ENCODE measurements around the gene NUDT21. TPM values are rescaled to one million over a fixed set of nuclear protein-coding genes. Genes with fewer than 3 reads are reported as not detected.
A peak's percentile ranks its signal among the peaks of the same experiment; 100 is the strongest.

Gene NUDT21
- total and polyA plus RNA-seq, 7 donors, result 16.9 to 52.4 (median 41.1) TPM

DNA sequence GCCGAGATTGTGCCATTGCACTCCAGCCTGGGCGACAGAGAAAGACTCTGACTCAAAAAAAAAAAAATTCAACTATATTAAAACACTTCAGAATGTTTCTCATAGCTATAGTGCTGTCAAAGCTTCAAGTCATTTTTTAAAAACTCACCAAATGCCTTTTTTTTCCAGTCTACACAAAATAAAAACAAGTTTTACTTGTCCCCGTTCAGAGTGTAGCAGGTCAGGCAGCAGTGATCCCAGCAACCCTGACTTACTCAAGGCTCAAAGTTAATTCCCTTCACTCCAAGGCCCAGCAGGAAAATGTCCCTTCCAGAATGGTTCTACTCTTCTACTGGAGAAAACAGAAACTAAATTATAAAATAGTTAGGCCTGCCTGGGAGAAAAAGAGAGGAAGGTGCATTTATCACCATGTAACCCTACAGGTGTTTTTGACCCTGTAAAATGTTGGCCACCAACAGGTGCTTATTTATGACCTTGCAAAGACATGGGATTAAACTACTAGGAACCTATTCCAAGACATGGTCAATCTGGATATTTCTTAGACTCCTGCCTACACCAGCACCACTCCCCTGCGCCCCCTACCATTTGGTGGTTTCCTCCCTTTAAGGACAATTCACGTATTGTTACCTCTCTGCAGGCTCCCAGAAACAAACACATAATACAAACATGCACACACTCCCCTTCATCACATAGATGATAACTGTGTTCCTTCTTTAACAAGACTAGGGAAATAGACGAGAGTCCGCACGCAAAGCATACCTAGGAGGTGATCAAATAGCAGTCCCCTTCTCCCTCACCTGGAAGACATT, 31.2 kb downstream of the NUDT21 start:
- intact Hi-C loops (cut with DNase I), result no loop called here
- no peak for DNase-seq
- Histone ChIP-seq H3K27ac (no peak overlapping the region), H3K4me3 (no peak overlapping the region), H3K36me3 (ENCODE audit: insufficient read depth in 1 of 2, low read depth in 1 of 2) (no peaks in the 10 kb centered on the region), H3K9me3 (no peaks in the 10 kb centered on the region), H3K4me1 (peaks cover 54% of the 10 kb centered on the region), H3K27me3 (ENCODE audit: insufficient read depth in 3 of 3, low read length in 2 of 3) (no peaks in the 10 kb centered on the region)
- 80 to 92% (median 81%) methylated on average over 8 of the region's 8 CpGs for WGBS, 3 donors
- TF ChIP-seq, protein P1, sequence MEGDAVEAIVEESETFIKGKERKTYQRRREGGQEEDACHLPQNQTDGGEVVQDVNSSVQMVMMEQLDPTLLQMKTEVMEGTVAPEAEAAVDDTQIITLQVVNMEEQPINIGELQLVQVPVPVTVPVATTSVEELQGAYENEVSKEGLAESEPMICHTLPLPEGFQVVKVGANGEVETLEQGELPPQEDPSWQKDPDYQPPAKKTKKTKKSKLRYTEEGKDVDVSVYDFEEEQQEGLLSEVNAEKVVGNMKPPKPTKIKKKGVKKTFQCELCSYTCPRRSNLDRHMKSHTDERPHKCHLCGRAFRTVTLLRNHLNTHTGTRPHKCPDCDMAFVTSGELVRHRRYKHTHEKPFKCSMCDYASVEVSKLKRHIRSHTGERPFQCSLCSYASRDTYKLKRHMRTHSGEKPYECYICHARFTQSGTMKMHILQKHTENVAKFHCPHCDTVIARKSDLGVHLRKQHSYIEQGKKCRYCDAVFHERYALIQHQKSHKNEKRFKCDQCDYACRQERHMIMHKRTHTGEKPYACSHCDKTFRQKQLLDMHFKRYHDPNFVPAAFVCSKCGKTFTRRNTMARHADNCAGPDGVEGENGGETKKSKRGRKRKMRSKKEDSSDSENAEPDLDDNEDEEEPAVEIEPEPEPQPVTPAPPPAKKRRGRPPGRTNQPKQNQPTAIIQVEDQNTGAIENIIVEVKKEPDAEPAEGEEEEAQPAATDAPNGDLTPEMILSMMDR (IDR thresholded peaks at IDR 0.05), result no peak
- no peak for ATAC-seq

DNA sequence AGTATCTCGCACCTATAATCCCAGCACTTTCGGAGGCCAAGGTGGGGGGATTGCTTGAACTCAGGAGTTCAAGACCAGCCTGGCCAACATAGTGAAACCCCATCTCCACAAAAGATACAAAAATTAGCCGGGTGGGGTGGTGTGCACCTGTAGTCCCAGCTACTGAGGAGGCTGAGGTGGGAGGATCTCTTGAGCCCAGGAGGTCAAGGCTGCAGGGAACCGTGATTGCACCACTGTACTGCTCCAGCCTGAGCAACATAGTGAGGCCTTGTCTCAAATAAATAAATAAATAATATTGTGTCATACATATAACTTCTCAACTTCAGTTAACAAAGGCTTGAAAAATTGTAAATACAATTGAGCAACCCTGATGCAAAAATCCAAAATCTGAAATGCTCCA, 34.0 kb downstream of the NUDT21 start:
- DNase-seq, result no peak
- Histone ChIP-seq H3K36me3 (ENCODE audit: insufficient read depth in 1 of 2, low read depth in 1 of 2) (peaks cover 3 to 19% of the 10 kb centered on the region in 2 donors), H3K4me1 (peaks cover 48% of the 10 kb centered on the region), H3K4me3 (no peak overlapping the region), H3K9me3 (no peaks in the 10 kb centered on the region), H3K27me3 (ENCODE audit: insufficient read depth in 3 of 3, low read length in 2 of 3) (no peaks in the 10 kb centered on the region), H3K27ac (no peak overlapping the region)
- TF ChIP-seq, protein P1 (IDR thresholded peaks at IDR 0.05), result no peak
- WGBS, 3 donors, result 97 to 99% (median 97%) methylated on average over 4 of the region's 4 CpGs
- ATAC-seq, result no peak
- intact Hi-C loops (cut with DNase I), result no loop called here

DNA sequence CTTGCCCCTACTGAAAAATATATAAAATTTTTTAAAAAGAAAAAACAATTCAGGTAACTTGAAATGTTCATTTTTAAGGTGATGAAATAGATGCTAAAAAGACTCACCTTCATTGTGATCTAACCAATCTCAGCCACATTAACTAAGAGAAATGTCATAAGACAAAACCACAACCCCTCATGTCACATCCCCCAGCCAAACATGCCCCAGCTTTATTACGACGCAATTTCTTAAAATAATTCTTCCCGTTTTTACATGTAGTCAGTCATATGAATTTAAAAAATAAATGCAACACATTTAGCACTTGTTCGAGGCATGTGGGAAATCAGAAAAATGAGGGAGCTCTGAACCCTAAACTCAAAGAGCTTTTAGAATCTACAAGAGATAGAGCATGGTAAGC, 35.3 kb downstream of the NUDT21 start:
- no peak overlapping the region for H3K4me3 ChIP-seq
- H3K27ac ChIP-seq, result peak overlapping the region; percentile 64
- no peaks in the 10 kb centered on the region for H3K27me3 ChIP-seq (ENCODE audit: insufficient read depth in 3 of 3, low read length in 2 of 3)
- no peaks in the 10 kb centered on the region for H3K9me3 ChIP-seq
- TF ChIP-seq, protein P1 (IDR thresholded peaks at IDR 0.05), result no peak
- 73 to 87% (median 82%) methylated on average over 4 of the region's 4 CpGs for WGBS, 3 donors
- H3K4me1 ChIP-seq, result peaks cover 51% of the 10 kb centered on the region
- DNase-seq (no peak), ATAC-seq (no peak)
- intact Hi-C loops (cut with DNase I), result no loop called here
- H3K36me3 ChIP-seq (ENCODE audit: insufficient read depth in 1 of 2, low read depth in 1 of 2), result peaks cover 7 to 27% of the 10 kb centered on the region in 2 donors

DNA sequence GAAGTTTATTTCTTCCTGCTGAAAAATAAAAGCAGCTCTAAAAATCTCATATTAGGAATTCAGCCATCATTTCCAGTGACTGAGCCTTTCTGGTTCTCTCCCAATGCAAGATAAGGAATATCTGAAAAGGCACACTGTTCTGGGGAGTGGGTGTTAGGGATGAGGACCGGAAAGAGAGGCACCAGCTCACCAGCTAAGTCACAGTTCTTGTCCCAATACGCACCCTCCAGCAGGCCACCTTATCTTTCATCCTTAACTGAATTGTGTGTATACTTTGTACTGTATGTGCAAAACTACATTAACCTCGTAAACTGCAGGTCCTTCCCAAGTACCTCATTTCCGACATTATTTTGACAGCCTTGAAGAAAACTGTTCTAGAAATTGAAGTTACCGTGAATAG, 36.8 kb downstream of the NUDT21 start:
- H3K4me3 ChIP-seq, result no peak overlapping the region
- no peak for DNase-seq
- intact Hi-C loops (cut with DNase I), result no loop called here
- H3K4me1 ChIP-seq, result peaks cover 46% of the 10 kb centered on the region
- H3K36me3 ChIP-seq (ENCODE audit: insufficient read depth in 1 of 2, low read depth in 1 of 2), result peaks cover 7 to 36% of the 10 kb centered on the region in 2 donors
- peak overlapping the region; percentile 64 for H3K27ac ChIP-seq
- ATAC-seq, result no peak
- TF ChIP-seq, protein P1 (IDR thresholded peaks at IDR 0.05), result no peak
- H3K27me3 ChIP-seq (ENCODE audit: insufficient read depth in 3 of 3, low read length in 2 of 3), result no peaks in the 10 kb centered on the region
- WGBS, 3 donors, result 89 to 96% (median 90%) methylated on average over 5 of the region's 5 CpGs
- H3K9me3 ChIP-seq, result no peaks in the 10 kb centered on the region

Measured in psoas muscle (tissue), 8 donors.